22Rv1 (cell line): ENCODE results near the gene NPC2.
A peak's percentile ranks its signal among the peaks of the same experiment; 100 is the strongest.

Experiments used
- H3K27ac ChIP-seq: fragments of 450-650 bp; 2 replicates; pipeline ENCODE4 v1.5.1; 2017
- CTCF ChIP-seq: fragments of 450-650 bp; IDR thresholded peaks from 2 replicates; pipeline ENCODE4 v1.5.1; 2017; ENCODE audit warnings: mild to moderate bottlenecking
- ZFX ChIP-seq: fragments of 450-650 bp; IDR thresholded peaks from 2 replicates; pipeline ENCODE4 v1.6.1; 2017; ENCODE audit warnings: antibody characterized with exemption, borderline replicate concordance

NPC2 gene

GRCh38 chr14:74503291-74503937, 10.3 kb upstream of the NPC2 start:
- no peak overlapping the region for H3K27ac ChIP-seq
- TF ChIP-seq CTCF (no peak), ZFX (no peak)

- TF ChIP-seq ZFX (no peak), CTCF (peak; percentile 70)
- H3K27ac ChIP-seq: no peak overlapping the region
Measured at GRCh38 chr14:74502236-74503019, 9.3 kb upstream of the NPC2 start.

- H3K27ac ChIP-seq: no peak overlapping the region
- TF ChIP-seq CTCF (no peak), ZFX (no peak)
Measured at GRCh38 chr14:74501691-74502090, 8.6 kb upstream of the NPC2 start.

GRCh38 chr14:74501135-74501614, 8.1 kb upstream of the NPC2 start:
- H3K27ac ChIP-seq: no peak overlapping the region

GRCh38 chr14:74500417-74501134, 7.5 kb upstream of the NPC2 start:
- no peak overlapping the region for H3K27ac ChIP-seq
- TF ChIP-seq CTCF: no peak

More at GRCh38 chr14:74501135-74501614, 8.1 kb upstream of the NPC2 start:
- TF ChIP-seq CTCF (peak; percentile 76), ZFX (no peak)

- no peak for TF ChIP-seq CTCF
- TF ChIP-seq ZFX: no peak
- H3K27ac ChIP-seq: no peak overlapping the region
Measured at GRCh38 chr14:74495356-74495755, 2.3 kb upstream of the NPC2 start.
